ENCODE measurements around the gene CLSTN2.

- TF ChIP-seq, protein P1, sequence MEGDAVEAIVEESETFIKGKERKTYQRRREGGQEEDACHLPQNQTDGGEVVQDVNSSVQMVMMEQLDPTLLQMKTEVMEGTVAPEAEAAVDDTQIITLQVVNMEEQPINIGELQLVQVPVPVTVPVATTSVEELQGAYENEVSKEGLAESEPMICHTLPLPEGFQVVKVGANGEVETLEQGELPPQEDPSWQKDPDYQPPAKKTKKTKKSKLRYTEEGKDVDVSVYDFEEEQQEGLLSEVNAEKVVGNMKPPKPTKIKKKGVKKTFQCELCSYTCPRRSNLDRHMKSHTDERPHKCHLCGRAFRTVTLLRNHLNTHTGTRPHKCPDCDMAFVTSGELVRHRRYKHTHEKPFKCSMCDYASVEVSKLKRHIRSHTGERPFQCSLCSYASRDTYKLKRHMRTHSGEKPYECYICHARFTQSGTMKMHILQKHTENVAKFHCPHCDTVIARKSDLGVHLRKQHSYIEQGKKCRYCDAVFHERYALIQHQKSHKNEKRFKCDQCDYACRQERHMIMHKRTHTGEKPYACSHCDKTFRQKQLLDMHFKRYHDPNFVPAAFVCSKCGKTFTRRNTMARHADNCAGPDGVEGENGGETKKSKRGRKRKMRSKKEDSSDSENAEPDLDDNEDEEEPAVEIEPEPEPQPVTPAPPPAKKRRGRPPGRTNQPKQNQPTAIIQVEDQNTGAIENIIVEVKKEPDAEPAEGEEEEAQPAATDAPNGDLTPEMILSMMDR (conservative IDR thresholded peaks at IDR 0.05 in 1 of 2, IDR thresholded peaks at IDR 0.05 in 1 of 2; ENCODE audit: extremely low read depth in 1 of 2, insufficient read depth in 1 of 2, low read depth in 1 of 2, low read length in 2 of 2) = no peak
- TF ChIP-seq EZH2 (IDR thresholded peaks at IDR 0.05; ENCODE audit: borderline replicate concordance, low read length) = no peak
Observed at GRCh38 chr3:140610544-140610943, 675.6 kb downstream of the CLSTN2 start.
